Fibroblast of skin of abdomen (primary cell): ENCODE data around the gene TPPP.
"Not testable (repeated sequence)": the region's sequence is repeated elsewhere in the genome, so short reads cannot be mapped to it uniquely, and the experiment has no call there.

Experiments
- DNase-seq: peaks from one replicate; pipeline ENCODE4 v3.0.0-alpha.2; 2013

The TPPP gene

GRCh38 chr5:644971-645370, 48.2 kb downstream of the TPPP start:
- DNase-seq: no peak

DNA sequence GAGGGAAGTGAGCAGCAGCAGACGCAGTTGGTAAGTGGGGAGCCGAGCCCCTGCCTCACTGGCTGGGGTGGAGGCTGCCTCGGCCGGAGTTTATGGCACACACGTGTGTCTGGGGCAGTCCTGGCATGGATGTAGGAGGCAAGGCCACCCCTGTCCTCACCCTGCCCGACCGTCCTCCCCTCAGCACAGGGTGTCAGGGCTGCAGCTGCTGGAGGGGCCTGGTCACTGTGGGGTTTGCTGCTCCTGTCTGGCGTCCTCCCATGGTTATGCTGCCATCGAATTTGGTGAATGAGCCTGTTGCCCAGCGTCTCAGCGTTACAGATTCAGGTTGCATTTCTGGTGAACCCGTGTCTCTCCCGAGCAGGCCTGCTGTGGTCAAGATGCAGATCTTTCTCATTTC, 48.6 kb downstream of the TPPP start:
- no peak for DNase-seq

GRCh38 chr5:643811-644271, 49.3 kb downstream of the TPPP start:
- DNase-seq: no peak

DNA sequence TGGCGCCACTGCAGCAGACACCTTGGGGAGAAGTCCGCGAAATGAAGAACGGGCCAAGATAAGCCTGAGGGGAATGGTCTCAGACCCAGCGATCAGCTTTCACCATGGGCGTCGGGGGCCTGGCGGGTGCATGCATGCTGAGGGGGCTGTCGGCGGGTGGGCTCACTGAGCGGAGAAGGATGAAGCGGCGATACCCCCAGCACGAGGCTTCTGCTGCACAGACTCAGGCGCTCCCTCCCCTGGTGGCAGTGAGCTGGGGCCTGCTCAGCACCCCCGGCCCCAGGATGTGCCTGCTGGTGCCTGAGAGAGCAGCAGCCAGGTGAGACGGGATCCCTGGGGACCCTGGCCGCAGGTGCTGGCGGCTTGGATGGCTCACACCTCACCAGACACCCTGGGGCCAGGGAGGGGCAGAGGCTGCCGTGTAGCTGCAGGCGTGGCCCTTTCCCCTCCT, 49.8 kb downstream of the TPPP start:
- no peak for DNase-seq

GRCh38 chr5:642481-642880, 50.7 kb downstream of the TPPP start:
- DNase-seq: no peak

GRCh38 chr5:641331-641765, 51.8 kb downstream of the TPPP start:
- DNase-seq: no peak

GRCh38 chr5:640461-641330, 52.5 kb downstream of the TPPP start:
- DNase-seq: no peak

DNA sequence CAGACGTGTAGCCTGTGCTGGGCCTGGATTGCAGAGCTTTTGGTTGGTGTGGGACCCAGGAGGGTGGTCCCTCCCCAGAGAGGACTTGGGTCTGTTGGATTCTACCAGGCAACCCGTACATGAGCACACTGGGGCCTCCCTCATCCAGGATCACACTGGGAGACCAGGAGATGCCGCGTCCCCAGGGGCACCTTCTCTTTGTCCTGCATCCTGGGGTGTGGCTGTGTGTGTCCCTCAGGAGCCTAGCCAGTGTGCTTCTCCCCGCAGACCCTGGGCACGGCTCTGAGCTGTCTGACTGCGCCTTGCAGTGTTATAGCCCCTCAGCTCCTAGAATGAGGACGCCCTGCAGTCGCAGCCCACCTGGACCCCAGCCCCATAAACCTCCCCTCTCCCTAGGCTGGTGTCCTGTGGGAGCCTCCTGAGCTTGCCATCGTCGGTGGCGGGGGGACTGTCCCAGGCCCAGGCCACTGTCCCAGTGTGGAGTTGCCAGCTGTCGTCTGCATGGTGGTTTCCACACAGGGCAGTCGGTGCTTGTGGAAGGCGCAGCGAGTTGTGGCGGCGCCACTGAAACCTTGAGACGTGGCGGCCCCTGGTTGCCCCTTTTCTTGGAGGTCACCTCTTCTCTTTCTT, 53.5 kb downstream of the TPPP start:
- DNase-seq: no peak

DNA sequence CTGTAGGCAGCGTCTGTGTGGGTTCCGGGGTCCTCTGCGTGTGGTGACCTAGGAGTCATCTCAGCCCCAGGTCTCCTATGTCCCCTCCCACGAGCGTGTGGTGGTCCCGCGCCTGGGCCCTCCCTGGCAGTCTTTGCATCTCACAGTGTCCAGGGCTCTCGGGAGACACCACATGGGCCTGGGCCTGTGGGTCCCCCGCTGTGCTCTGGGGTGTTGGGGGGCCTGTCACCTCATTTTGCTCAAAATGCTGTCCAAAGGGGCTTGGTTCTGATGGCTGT, 54.0 kb downstream of the TPPP start:
- DNase-seq: no peak

DNA sequence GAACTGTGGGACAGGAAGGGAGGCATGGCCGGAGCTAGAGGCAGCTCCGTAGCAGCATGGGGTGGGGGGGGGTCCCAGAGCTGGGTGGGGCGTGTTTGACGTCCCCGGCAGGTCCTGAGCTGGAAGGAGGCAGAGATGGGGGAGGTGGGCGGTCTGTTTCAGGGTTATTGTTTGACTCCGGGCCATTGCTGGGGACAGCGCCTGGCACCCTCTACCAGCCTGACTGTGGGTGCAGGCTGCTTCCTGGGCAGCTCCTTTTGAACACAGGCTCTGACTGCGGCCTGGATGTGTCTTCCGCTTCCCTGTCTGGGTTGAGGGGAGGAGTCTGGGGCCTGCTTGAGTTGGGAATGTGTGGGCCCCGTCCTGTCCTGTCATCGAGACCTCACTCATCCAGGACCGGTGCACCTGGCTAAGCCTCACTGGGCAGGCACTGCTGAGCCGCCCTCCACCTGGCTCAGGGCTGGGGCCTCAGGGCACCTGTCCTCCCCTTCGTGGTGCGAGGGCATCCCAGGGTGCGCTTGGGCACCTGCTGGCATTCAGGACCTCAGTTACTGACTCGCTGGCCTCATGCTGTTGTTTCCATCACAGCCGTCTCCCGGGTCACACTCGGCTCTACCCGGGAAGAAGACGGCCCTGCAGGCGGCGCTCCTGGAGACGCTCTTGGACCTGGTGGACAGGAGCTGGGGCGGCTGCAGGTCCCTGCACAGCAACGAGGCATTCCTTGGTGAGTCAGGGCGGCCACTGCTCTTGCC, 54.5 kb downstream of the TPPP start:
- DNase-seq: no peak

DNA sequence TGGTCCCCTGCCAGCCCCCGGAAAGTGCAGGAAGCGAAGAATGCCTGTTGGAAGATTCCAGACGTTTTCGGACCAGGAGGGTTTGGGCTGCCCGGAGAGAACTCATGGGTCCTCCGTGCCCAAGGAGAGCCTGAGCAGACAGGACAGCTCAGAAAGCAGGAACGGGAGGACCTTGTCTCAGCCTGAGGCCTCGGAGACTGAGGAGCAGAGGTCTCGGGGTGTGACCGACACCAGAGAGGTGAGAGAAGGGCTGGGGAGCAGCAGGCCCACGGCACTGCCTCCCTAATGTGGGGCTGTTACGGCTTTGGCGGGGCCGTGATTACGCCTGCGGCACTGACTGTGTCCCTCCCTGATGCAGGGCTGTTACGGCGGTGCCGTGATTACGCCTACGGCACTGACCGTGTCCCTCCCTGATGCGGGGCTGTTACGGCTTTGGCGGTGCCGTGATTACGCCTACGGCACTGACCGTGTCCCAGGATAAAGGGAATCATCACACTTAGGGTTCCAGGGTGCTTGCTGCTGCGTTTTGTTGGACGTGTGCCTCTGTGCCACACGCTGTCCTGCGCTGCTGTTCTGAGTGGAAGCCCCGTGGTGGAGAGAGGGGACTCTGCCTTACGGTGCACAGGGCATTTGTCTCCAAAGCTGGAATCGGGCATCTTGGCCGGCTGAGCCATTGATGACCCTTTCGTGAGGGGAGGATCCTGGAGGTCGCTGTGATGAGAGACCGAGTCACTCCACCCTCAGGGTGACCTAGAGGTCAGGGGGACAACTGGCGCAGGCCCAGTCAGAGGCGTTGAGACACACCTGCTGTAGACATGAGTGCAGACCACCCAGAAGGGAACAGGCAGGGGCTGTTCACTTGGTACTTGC, 55.3 kb downstream of the TPPP start:
- no peak for DNase-seq

DNA sequence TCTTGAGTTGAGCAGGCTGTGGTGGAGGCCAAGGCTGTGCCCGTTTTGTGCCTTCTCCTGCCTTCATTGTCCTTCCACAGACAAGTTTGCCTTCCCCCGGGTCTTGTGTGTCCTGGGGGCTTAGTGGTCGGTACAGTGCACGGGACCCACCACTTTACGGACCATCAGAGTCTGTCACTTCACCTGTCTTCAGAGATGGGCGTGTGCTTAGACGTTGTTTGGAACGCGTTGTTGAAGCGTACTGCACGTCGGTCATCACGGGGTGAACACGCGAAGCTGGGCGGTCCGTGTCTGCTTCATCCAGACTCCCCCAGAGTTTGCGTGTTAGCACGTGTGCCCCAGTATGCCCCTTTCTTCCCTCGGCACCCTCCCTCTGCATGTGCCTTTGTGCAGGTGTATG, 56.2 kb downstream of the TPPP start:
- DNase-seq: no peak

DNA sequence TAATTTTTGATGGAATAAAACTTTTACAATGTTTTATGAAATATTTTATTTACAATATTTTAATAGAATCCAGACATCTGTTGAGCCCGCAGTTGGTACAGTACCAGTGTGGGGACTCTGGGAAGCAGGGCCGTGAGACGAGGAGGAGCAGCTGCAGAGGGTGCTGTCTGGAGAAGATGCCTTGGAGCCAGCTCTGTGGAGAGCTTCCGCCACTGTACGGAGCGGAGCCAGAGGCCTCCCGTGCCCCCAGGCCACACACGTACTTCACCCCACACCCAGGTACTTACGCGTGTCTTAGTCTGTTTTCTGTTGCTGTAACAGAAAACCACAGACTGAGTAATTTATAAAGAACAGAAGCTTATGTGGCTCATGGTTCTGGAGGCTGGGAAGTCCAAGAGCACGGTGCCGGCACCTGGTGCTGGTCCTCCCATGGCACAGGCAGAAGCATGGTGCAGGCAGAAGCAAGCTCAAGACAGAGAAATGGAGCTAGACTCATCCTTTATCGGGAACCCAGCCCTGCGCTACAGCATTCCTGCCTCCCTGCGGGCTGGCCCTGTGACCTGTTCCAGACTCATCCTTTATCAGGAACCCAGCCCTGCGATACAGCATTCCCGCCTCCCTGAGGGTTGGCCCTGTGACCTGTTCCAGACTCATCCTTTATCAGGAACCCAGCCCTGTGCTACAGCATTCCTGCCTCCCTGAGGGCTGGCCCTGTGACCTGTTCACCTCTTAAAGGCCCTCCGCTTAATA, 57.7 kb downstream of the TPPP start:
- DNase-seq: no peak

GRCh38 chr5:634191-634590, 59.0 kb downstream of the TPPP start:
- no peak for DNase-seq

GRCh38 chr5:633501-633955, 59.6 kb downstream of the TPPP start:
- DNase-seq: peak; percentile 21

- not testable (repeated sequence) for DNase-seq
These were observed 64.6 kb downstream of the TPPP start for GRCh38 chr5:628351-629205.

DNA sequence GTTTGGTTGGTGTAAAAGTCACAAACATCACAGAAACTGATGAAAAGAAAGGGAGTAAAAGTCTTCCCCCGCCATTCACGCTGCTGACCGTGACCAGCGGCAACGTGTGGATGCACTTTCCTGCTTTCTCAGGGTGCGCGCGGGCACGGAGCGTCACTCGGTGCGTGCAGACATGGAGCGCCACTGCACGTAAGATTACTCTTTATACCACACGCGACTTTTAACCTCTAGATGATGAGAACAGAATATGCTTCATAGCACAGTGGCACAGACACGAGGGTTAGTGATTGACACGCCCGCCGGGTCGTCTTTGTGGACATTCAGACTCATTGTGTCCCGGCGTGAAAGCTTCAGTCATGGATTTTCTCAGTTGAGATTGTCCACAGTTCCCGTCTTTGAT, 65.3 kb downstream of the TPPP start:
- DNase-seq: no peak

DNA sequence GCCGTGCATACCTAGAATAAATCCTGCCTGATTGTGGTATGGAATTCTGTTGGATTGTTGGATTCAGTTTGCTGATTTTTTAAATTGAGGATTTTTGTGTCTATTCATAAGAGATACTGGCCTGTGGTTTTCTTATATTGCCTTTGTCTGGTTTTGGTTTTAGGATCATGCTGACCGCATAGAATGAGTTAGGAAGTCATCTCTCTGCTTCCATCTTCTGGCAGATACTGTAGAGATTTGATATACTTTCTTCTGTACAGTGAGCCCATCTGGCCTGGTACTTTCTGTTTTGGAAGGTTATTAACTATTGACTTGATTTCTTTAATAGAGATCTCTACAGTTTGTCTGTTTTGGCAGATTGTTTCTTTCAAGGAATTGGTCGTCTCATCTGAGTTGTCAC, 66.3 kb downstream of the TPPP start:
- DNase-seq: no peak

DNA sequence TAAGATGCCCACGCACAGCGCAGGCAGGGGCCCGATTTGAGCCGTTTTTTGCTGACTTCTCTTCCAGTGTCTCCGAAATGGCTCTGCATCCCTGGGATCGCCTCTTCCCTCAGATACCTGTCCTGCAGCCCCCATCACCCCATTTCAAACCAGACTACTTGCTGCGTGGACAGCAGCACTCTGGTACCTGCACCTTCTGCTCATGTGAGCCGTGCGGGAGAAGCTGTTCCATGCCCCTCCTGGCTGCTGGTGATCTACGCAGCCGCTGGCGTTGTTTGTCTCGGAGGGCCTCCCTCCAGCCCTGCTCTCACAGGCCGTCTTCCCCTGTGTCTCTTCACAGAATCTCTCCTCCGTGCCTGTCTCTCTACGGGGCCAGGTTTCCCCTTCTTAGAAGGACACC, 67.6 kb downstream of the TPPP start:
- no peak for DNase-seq

DNA sequence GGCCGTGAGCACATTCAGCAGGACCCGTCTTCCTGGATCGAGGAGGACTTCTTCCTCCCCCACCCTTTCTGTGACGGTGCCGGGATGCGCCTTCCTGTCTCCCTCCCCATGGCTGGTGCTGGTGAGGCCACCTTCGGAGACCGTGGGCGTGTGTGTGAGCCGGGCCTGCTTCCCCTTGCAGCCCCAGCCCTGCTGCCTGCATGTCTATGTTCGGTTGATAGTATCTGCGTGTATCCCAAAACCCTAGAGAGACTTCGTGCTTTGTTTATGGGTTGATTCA, 68.3 kb downstream of the TPPP start:
- DNase-seq: no peak
